ENCODE results near the gene ASB12.
"Not testable (repeated sequence)": the region's sequence is repeated elsewhere in the genome, so short reads cannot be mapped to it uniquely, and the experiment has no call there.

The ASB12 gene, protein sequence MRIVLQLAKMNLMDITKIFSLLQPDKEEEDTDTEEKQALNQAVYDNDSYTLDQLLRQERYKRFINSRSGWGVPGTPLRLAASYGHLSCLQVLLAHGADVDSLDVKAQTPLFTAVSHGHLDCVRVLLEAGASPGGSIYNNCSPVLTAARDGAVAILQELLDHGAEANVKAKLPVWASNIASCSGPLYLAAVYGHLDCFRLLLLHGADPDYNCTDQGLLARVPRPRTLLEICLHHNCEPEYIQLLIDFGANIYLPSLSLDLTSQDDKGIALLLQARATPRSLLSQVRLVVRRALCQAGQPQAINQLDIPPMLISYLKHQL

GRCh38 chrX:64230123-64230970, at the start of gene ASB12:
Gene ASB12 (minus strand): TSS chrX:64230607. CDS start chrX:64225650, 4,957 bp downstream.
- no peak for DNase-seq

- DNase-seq: no peak
These were observed 34.9 kb upstream of the ASB12 start for GRCh38 chrX:64265265-64265664.

DNA sequence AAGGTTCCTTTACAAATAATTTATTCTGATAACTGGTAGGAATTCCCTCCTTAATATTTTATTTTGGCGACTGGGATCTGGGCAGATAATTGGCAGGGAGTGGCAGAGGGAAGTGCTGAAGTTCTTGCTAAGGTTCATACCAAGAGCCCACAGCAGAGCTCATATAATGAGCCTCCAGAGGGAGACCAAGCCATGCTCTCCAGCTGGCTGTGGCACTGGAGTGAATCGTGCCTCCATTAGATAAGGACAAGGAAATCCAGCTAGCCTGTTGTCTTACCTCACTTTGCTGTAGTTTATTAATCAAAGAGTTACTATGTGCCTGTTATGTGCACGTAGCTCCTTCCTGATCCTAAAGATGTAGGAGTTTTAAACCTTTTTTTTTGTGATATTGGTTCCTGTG, 1.3 kb downstream of the ASB12 start:
- DNase-seq: no peak

- DNase-seq: no peak
These were observed 12.4 kb downstream of the ASB12 start for GRCh38 chrX:64218023-64218422.

- DNase-seq: not testable (repeated sequence)
These were observed 16.4 kb downstream of the ASB12 start for GRCh38 chrX:64213989-64214388.

- DNase-seq: peak; percentile 0
These were observed 23.7 kb downstream of the ASB12 start for GRCh38 chrX:64206556-64207162.

DNA sequence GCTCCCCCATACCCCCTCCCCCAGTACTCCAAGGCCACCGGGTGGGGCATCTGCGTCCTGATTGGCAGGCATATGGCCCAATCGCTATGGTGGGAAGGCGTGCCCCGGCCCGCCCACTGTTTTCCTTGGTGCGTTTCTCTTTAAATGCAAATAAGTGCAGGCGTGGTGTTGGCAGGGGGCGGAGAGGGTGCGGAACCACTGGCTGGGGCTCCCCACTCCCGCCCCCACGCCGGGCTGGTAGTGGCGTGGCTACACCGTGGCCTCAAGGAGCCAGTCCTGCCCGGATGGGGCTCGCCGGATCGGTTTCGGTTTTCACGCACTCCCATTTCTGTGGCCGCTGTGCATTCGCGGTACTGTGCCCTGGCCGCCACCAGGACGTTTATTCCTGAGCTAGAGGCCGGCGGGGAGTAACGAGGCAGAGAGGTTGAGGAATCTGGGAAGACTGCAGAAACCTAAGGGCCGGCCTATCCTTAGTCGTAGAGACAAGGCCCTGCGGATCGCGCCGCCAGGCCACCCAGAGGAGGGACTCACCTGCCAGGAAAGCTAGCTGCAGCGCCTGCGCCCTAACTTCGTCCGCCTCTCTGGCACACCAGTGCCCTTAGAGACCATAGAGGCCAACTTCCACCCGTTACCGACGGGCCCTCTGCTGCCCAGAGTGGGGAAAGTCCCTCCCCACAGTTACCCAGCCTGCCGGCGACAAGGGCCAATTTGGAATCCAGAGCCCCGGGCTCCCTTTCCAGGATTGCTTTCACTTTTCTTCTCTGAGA, 24.5 kb downstream of the ASB12 start:
- DNase-seq: peak; percentile 93

- no peak for DNase-seq
These were observed 25.0 kb downstream of the ASB12 start, which contains the start of gene AMER1 for GRCh38 chrX:64205441-64205734. Gene AMER1 (minus strand): TSS chrX:64205708. CDS start chrX:64193286, 12,422 bp downstream.

DNA sequence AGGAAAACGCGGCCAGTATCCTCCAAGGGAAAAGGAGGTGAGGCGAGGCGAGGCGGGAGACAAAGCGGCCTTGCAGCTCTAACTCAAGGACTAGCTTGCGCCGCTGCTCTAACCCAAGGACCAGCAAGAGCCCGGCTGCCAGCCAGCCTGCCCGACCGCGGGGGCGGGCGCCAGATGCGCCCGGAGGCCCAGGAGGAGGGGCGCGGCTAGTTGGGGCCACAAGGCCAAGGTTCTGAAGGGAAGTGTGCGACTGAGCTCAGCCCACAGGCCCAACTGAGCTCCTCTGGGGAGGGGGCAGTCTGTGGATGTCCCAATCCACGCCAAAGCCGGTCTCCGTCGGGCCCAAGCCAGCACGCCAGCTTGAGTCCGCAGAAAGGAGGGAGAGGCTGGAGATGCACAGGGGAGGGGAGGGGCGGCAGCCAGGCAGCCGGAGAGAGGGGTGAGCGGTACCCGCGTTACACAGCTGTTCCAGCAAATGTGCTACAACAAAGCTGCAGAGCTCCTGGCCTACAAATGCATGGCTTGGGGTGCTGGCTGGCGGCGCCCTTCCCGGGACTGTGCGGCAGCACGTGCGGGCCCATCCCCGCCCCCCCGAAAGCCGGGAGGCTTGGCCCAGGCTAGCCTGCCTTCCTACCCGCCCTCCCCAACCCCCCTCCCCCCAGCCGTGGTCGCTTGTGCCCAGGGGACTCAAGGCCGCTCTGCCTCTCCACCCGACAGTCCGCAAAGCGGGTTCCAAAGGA, 25.5 kb downstream of the ASB12 start:
- no peak for DNase-seq

GRCh38 chrX:64204252-64204651, 26.2 kb downstream of the ASB12 start:
- no peak for DNase-seq

- no peak for DNase-seq
These were observed 27.5 kb downstream of the ASB12 start for GRCh38 chrX:64202808-64203325.

GRCh38 chrX:64198036-64198435, 32.4 kb downstream of the ASB12 start:
- DNase-seq: no peak

GRCh38 chrX:64196606-64197005, 33.8 kb downstream of the ASB12 start:
- DNase-seq: no peak

- no peak for DNase-seq
These were observed 34.5 kb downstream of the ASB12 start for GRCh38 chrX:64195862-64196261.

DNA sequence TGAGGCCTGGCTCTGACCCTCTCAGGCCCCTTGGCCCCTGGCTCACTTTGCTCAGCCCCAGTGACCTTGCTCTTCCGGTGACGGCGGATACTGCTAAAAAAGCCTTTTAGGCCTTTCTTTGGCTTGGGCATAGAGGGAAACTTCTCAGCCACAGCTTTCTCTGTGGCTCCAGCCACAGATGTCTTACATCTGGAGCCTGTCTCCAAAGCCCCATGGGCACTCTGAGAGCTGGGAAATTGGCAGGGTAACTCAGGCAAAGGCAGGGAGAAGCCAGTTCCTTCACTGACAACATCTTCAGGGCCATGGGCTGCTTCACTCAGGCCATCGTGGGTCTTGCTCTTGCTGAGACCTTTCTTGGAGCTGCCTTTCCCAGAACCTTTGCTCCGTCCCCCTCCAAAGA, 37.7 kb downstream of the ASB12 start:
- no peak for DNase-seq

DNA sequence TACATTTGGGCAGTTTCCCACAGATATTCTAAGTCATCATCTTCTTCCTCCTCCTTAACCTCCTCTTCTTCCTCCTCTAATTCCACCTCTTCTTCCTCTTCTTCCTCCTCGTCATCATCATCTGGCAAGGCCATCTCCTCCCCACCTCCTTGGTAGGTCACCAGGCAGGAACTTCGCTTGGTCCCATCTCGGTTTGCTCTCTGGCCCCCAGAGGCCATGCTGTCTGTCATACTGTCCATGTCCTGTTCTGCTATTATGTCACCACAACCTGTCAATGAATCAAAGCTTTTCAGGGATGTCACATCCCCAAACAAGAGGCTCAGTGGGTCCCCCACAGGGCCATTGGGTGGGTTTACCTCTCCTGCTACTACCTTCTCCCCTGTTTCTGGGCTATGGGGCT, 38.4 kb downstream of the ASB12 start:
- no peak for DNase-seq

GRCh38 chrX:64191281-64192010, 39.0 kb downstream of the ASB12 start:
- DNase-seq: no peak

GRCh38 chrX:64190136-64190740, 40.2 kb downstream of the ASB12 start:
- no peak for DNase-seq

- no peak for DNase-seq
These were observed 41.5 kb downstream of the ASB12 start for GRCh38 chrX:64188901-64189300.

- no peak for DNase-seq
These were observed 42.7 kb downstream of the ASB12 start for GRCh38 chrX:64187762-64188150.

Data from CD4-positive, alpha-beta T cell treated with Interleukin-10 for 1 hour (primary cell).